Thyroid gland (tissue), 4 donors: ENCODE data around the gene PRDM11. TPM values are rescaled to one million over a fixed set of nuclear protein-coding genes. Genes with fewer than 3 reads are reported as not detected.

ENCODE experiments used
- DNase-seq, 2 donors: peaks; one replicate each; pipeline ENCODE4 v3.0.0-alpha.2; 2019
- H3K27ac ChIP-seq, 3 donors: fragments of 200-600 bp; sonication (generic); 1 replicate in 2 of 3; 2 replicates in 1 of 3; pipeline ENCODE4 v1.5.1; 2016 to 2019; ENCODE audit warnings: mild to moderate bottlenecking in 1 of 3, moderate library complexity in 1 of 3
- H3K27me3 ChIP-seq: fragments of 200-600 bp; sonication (generic); one replicate; pipeline ENCODE4 v1.5.1; 2019
- H3K36me3 ChIP-seq, 2 donors: fragments of 200-600 bp; sonication (generic); one replicate each; pipeline ENCODE4 v1.5.1; 2016 to 2019
- H3K4me1 ChIP-seq, 2 donors: fragments of 200-600 bp; sonication (generic); one replicate each; pipeline ENCODE4 v1.5.1; 2017 to 2019
- H3K4me3 ChIP-seq, 3 donors: fragments of 200-600 bp; sonication (generic); replicated peaks in 1 of 3; 1 replicate in 2 of 3; 2 replicates in 1 of 3; pipeline ENCODE4 v1.5.1; 2016; ENCODE audit warnings: mild to moderate bottlenecking in 1 of 3
- H3K9me3 ChIP-seq: fragments of 200-600 bp; sonication (generic); one replicate; pipeline ENCODE4 v1.5.1; 2017
- POLR2A ChIP-seq, 2 donors: fragments of 450-650 bp; IDR thresholded peaks; one replicate each; pipeline ENCODE4 v1.6.1; 2017; ENCODE audit warnings: antibody characterized with exemption in 2 of 2, mild to moderate bottlenecking in 2 of 2, moderate library complexity in 1 of 2
- WGBS, 2 donors: methylation state at CpG; one replicate each; pipeline ENCODE4 v1.1.5; 2017; 5-methylcytosine and 5-hydroxymethylcytosine counted together
- intact Hi-C: fragments of 100-400 bp; cut with DNase I; formaldehyde crosslinking; loops from one replicate; pipeline ENCODE4 v1.15.1; 2023
- total RNA-seq, 4 donors: library from RNA; depleted of rRNA; stranded (reverse); fragments of >200 nt; gene quantifications; one replicate each; pipeline ENCODE4 v1.2.3, GENCODE V29; 2016
- TF ChIP-seq, protein P1 (sequence below), 6 experiments: fragments of 200-600 bp in 3 of 6; fragments of 450-650 bp in 3 of 6; sonication (generic) in 3 of 6; IDR thresholded peaks; one replicate each; pipeline ENCODE4 v1.5.1; 2016 to 2019; ENCODE audit warnings: antibody characterized with exemption in 6 of 6, mild to moderate bottlenecking in 2 of 6, inconsistent platforms in 1 of 6, moderate library complexity in 1 of 6

Gene PRDM11
- total RNA-seq, 4 donors from 2014 or later: 8.6 to 53.3 (median 31.0) TPM

DNA sequence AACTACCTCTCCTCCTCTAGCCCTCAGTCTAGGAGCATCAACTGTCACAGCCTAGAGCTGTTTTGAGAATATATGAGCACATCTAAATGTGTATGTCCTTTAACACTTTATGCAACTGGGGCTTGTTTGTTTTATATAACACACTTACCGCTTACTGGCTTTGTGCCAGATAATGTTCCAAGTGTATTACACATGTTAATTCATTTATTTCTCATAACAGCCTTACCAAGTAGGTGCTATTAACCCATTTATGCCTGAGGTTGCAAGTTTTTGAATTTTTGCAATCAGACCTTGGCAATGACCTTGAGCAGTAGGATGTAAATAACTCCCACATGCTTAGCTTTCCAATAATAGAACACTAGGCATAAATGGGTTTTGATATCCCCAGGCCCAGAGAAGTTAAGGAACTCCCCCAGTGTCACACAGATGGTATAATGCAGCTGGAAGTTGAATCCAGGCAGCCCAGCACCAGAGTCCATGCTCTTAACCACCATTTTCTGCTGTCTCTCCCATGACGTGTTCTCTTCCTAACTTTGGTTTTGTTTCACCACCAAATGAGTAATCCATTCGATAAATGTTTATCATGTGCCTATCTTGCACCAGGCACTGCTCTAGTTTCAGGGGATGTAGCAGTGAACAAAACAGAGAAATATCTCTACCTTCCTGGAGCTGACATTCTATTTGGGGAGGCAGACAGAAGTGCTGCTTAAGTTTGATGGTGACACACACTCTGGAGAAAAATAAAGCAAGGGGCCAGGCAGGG is 23.1 kb downstream of the PRDM11 start:
- DNase-seq: no peak
- Histone ChIP-seq H3K27me3 (no peaks in the 10 kb centered on the region), H3K36me3 (no peaks in the 10 kb centered on the region), H3K4me1 (peaks cover 7 to 25% of the 10 kb centered on the region in 2 donors), H3K27ac (peak overlapping the region in 1 of 3 donors; percentile 3), H3K9me3 (no peaks in the 10 kb centered on the region), H3K4me3 (no peak overlapping the region)
- 63 to 72% methylated on average over 3 of the region's 3 CpGs for WGBS, 2 donors
- TF ChIP-seq POLR2A (IDR thresholded peaks at IDR 0.05): no peak
- intact Hi-C loops: no loop called here

DNA sequence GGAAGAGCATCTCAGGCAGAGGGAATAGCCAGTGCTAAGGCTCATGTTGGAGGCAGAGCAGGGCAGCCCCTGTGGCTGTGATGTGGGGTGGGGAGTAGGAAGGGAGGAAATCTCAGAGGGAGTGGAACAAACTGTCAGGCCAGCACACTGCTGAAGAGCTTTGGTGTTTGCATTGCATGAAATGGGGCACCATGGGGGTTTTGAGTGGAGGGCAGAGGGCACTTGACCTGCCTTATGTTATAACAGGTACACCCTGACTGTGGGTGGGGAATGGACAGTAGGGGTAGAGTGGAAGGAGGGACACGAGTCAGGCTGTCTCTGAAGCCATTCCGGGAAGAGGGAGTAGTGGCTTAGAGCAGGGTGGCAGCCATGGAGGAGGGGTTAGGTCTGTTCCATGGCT is 24.0 kb downstream of the PRDM11 start:
- peak in 1 of 2 donors; percentile 49 for DNase-seq
- Histone ChIP-seq H3K4me1 (peaks cover 7 to 25% of the 10 kb centered on the region in 2 donors), H3K27me3 (no peaks in the 10 kb centered on the region), H3K36me3 (no peaks in the 10 kb centered on the region), H3K27ac (no peak overlapping the region), H3K9me3 (no peaks in the 10 kb centered on the region), H3K4me3 (no peak overlapping the region)
- intact Hi-C loops: no loop called here
- TF ChIP-seq, protein P1, sequence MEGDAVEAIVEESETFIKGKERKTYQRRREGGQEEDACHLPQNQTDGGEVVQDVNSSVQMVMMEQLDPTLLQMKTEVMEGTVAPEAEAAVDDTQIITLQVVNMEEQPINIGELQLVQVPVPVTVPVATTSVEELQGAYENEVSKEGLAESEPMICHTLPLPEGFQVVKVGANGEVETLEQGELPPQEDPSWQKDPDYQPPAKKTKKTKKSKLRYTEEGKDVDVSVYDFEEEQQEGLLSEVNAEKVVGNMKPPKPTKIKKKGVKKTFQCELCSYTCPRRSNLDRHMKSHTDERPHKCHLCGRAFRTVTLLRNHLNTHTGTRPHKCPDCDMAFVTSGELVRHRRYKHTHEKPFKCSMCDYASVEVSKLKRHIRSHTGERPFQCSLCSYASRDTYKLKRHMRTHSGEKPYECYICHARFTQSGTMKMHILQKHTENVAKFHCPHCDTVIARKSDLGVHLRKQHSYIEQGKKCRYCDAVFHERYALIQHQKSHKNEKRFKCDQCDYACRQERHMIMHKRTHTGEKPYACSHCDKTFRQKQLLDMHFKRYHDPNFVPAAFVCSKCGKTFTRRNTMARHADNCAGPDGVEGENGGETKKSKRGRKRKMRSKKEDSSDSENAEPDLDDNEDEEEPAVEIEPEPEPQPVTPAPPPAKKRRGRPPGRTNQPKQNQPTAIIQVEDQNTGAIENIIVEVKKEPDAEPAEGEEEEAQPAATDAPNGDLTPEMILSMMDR (IDR thresholded peaks at IDR 0.05): no peak
- WGBS, 2 donors: 44 to 52% methylated on average over 2 of the region's 2 CpGs

DNA sequence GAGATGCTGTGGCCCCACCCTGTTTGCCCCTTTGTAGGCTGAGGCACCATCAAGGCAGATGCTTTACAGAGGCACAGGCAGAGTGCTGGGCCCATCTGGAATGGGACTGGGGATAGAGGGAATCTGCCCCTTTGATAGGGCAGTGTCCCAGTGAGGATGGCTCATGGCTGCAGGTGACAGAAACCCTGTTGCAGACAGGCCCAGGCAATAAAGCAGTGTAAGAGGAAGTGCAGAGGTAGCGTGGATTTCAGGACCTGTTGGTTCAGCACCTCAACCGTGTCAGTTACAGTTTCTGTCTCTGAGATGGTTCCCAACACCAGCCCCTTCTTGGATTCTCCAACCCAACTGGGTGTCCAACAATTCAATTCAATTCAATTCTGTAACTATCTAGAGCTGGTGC is 25.1 kb downstream of the PRDM11 start:
- Histone ChIP-seq H3K27ac (no peak overlapping the region), H3K36me3 (no peaks in the 10 kb centered on the region), H3K27me3 (no peaks in the 10 kb centered on the region), H3K9me3 (no peaks in the 10 kb centered on the region), H3K4me3 (no peak overlapping the region), H3K4me1 (peaks cover 7 to 27% of the 10 kb centered on the region in 2 donors)
- no peak for DNase-seq
- WGBS, 2 donors: 90 to 95% methylated on average over 2 of the region's 2 CpGs
- intact Hi-C loops: no loop called here
- TF ChIP-seq, protein P1 (IDR thresholded peaks at IDR 0.05): no peak
- no peak for TF ChIP-seq POLR2A (IDR thresholded peaks at IDR 0.05)

DNA sequence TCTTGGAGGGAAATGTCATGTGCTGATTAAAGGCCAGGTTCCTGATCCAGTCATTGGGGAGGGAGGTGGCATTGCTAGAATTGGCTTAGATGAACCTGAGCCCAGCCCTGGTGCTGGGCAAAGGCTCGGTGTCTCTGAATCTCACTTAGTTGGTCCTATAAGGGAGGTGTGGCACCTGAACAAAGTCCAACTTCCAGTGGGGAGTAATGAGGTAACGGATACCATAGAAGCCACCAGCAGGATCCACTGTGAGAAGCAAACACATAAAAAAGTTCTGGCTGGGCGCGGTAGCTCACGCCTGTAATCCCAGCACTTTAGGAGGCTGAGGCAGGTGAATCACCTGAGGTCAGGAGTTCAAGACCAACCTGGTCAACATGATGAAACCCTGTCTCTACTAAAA is 26.6 kb downstream of the PRDM11 start:
- intact Hi-C loops: no loop called here
- no peaks in the 10 kb centered on the region for H3K36me3 ChIP-seq
- H3K27me3 ChIP-seq: no peaks in the 10 kb centered on the region
- peaks cover 14 to 39% of the 10 kb centered on the region in 2 donors for H3K4me1 ChIP-seq
- H3K27ac ChIP-seq: no peak overlapping the region
- no peak for TF ChIP-seq POLR2A (IDR thresholded peaks at IDR 0.05)
- TF ChIP-seq, protein P1 (IDR thresholded peaks at IDR 0.05): no peak
- no peak for DNase-seq
- no peaks in the 10 kb centered on the region for H3K9me3 ChIP-seq
- 94 to 99% methylated on average over 5 of the region's 5 CpGs for WGBS, 2 donors
- H3K4me3 ChIP-seq: no peak overlapping the region

DNA sequence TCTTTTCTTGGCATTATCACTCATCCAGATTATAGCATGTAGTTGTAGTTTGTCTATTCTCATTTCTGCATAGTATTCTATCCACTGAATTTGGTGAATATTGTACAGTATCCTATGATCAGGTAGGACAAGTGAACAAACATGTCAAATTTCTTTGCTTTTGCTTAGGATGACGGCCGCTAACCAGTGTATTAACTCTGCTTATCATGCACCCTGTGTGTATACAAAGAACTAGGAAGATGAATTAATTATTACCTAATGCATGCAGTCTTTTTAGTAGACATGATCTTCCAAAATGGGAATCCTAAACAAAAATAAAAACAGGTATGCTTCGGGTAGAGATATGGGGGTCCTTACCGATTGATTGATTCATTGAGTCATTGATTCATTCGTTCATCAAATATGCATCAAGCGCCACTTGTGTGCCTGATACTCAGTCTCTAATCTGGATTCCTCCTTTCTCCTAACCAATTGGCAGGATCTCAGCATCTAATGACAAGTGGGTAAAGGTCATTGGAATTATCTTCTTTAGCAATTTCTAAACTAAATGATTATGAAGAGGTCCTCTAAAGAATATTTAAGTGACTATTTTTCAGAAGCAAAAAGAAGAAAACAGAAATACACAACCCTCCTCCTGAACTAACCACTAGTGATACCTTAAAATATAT is 27.9 kb downstream of the PRDM11 start:
- no peak for DNase-seq
- WGBS, 2 donors: 94 to 95% methylated on average over 6 of the region's 6 CpGs
- Histone ChIP-seq H3K4me1 (peaks cover 15 to 29% of the 10 kb centered on the region in 2 donors), H3K27me3 (no peaks in the 10 kb centered on the region), H3K9me3 (no peaks in the 10 kb centered on the region), H3K27ac (no peak overlapping the region), H3K4me3 (no peak overlapping the region), H3K36me3 (no peaks in the 10 kb centered on the region)
- intact Hi-C loops: no loop called here
- TF ChIP-seq POLR2A (IDR thresholded peaks at IDR 0.05): no peak
- TF ChIP-seq, protein P1 (IDR thresholded peaks at IDR 0.05): no peak
